Epithelial cell of esophagus (primary cell): ENCODE measurements around the gene DCLK1.

Source experiments
- DNase-seq: peaks from one replicate; pipeline ENCODE4 v3.0.0; 2010; ENCODE audit warnings: low read depth
- H3K4me3 ChIP-seq: 2 replicates; pipeline ENCODE4 v1.5.1; 2011; ENCODE audit warnings: mild to moderate bottlenecking, low read length, control low read depth
- TF ChIP-seq, protein P1 (sequence below): IDR thresholded peaks from 2 replicates; pipeline ENCODE4 v1.5.1; 2011; ENCODE audit warnings: low read depth, mild to moderate bottlenecking, low read length, control low read depth, inconsistent platforms; ENCODE audit not compliant: insufficient read depth; ENCODE audit errors: missing control alignments

DCLK1 gene

DNA sequence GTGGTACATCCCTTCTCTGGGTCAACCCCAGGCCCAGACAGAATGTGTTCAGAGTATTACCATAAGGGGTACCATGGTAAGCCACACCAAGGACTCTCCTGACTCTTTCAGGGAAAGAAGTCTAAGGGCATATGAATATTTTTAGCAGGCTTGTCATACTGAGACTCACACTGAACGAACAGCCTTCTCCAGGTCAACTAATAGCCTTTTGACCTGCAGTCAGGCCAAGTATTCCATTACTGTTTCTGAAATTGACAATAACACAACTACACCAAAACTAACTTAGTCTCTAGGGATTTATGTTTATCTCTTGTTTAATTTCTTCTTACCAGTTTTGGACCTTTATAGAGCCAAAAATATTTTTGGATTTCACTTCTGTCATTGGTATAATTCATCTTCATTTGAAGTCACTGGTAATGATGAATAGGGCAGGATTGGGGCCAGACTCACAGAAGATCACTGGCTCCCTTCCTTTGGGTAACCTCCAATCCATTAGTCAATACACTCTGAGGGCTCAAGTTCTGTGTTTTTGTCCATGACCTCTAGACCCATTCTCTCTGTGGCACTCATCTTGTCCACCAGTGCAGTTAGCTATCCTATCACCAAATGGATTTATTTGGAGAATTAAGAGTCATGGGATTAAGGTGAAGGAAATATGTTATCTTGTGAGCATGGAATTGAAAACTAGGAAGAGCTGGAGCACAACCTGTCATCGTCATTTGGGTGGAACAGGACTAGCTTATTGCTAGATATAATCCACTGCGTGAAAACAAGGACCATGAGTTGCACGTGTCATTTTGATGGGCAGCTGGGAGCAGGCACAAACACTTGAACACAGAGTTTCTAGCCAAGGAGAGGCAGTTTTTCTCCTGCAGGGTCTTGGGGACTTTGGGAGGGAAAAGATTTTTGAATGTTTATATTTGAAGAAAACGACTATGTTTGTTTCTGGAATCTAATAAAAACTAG is 313.3 kb downstream of the DCLK1 start:
- no peak for DNase-seq
- TF ChIP-seq, protein P1, sequence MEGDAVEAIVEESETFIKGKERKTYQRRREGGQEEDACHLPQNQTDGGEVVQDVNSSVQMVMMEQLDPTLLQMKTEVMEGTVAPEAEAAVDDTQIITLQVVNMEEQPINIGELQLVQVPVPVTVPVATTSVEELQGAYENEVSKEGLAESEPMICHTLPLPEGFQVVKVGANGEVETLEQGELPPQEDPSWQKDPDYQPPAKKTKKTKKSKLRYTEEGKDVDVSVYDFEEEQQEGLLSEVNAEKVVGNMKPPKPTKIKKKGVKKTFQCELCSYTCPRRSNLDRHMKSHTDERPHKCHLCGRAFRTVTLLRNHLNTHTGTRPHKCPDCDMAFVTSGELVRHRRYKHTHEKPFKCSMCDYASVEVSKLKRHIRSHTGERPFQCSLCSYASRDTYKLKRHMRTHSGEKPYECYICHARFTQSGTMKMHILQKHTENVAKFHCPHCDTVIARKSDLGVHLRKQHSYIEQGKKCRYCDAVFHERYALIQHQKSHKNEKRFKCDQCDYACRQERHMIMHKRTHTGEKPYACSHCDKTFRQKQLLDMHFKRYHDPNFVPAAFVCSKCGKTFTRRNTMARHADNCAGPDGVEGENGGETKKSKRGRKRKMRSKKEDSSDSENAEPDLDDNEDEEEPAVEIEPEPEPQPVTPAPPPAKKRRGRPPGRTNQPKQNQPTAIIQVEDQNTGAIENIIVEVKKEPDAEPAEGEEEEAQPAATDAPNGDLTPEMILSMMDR, result no peak
- no peak overlapping the region for H3K4me3 ChIP-seq

DNA sequence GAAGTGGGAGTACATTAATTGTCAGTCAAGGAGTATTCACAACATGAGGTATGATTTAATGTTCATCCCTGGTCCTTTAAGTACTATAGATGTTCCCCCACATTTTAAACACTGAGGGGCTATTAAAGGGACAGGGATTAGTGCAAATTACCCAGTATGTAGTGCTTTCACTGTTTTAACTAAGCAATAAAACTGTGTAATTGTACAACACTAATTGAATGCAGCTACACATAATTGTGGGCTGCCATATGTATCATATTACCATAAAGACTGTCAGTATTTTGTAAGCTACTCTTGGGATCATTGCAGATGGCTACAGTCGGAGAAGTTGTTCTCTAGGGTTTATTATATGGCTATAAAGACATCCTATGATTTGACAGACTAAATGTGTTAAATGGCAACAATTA is 316.6 kb downstream of the DCLK1 start:
- no peak for DNase-seq
- TF ChIP-seq, protein P1, result no peak

DNA sequence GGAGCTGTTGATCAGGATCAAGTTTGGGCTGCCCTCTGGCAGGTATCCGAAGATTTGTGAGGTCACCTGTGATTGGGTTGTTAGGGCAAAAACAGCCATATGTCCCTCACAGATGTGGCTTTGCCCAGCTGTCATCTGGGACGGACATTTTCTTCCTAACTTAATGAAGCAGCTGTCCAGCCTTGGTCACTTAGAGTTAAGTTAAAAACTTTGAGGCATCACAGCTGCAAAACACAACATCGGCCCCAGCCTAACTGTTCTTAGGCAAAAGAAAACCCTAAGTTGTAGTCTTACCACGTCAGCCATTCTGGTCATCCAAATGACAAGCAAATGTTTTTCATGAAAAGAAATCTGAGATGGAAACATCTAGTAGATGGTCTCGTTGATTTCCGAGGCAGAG is 318.4 kb downstream of the DCLK1 start:
- no peak for DNase-seq
- no peak overlapping the region for H3K4me3 ChIP-seq
- TF ChIP-seq, protein P1, result no peak

More for the DNA sequence above, 316.6 kb downstream of the DCLK1 start:
- H3K4me3 ChIP-seq, result no peak overlapping the region

DNA sequence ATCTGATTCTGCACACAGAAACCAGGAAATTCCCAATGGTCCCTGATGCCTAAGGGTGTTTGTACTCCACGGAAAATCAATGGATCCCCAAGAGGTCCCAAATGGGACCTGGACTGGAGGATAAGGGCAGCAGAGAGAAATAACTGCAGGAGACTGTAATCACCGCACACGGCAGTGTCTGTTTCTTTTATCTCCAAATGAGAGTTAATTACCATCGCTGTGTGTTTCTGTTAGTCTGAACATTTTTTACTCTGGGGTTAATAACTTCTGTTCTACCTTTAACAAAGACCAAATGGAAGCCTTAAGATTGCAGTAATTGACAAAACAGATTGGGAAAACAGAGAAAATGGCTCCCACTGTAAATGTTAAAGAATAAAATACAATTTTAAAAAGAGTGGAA is 320.9 kb downstream of the DCLK1 start:
- no peak overlapping the region for H3K4me3 ChIP-seq
- TF ChIP-seq, protein P1, result no peak
- no peak for DNase-seq

DNA sequence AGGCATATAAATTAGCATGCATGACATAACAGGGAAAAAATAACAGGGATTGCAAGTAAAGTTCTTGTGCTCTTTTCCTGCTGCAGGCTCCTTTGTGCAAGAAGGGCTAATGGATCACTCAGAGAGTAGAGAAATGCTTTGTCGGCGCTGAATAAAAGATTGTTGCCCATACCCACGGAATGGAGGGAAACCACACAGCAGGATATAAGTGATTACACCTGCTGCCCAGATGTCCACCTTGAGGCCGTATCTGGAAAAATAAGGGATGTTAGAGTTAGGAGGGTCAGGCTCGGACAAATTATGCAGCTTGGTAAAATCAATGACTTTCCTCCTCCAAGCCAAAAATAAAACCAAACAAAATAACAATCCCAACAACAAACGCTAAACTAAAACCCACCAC is 322.3 kb downstream of the DCLK1 start:
- H3K4me3 ChIP-seq, result no peak overlapping the region
- no peak for DNase-seq
- TF ChIP-seq, protein P1, result no peak

DNA sequence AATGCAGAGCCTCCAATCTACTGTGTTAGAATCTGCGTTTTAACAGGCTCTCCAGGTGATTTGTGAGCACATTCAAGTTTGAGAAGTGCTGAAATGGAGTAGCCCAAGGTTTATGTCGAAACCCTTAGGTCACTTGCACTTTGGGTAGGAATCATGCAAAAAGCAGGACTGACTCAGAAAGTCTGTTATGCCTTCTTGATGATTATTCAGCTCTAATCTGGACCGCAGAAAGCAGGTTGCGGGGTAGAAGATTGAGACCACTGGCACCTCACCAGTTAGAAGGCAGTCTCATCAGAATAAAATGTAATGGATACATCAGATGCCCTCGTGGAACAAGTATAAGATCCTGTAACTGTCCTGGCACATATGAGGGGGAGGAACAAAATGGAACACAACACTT is 326.3 kb downstream of the DCLK1 start:
- TF ChIP-seq, protein P1, result no peak
- DNase-seq, result no peak
- no peak overlapping the region for H3K4me3 ChIP-seq
